Activated T-helper 1 cell treated with Interleukin-2 at 50 U/mL for 16 hours (primary cell): Measurements from ENCODE around the gene DNAJB2.
"Not testable (repeated sequence)": the region's sequence is repeated elsewhere in the genome, so short reads cannot be mapped to it uniquely, and the experiment has no call there.

Experiments used
- DNase-seq: peaks from one replicate; pipeline ENCODE4 v3.0.0-alpha.2; 2020; ENCODE audit warnings: low read depth

The DNAJB2 gene

DNA sequence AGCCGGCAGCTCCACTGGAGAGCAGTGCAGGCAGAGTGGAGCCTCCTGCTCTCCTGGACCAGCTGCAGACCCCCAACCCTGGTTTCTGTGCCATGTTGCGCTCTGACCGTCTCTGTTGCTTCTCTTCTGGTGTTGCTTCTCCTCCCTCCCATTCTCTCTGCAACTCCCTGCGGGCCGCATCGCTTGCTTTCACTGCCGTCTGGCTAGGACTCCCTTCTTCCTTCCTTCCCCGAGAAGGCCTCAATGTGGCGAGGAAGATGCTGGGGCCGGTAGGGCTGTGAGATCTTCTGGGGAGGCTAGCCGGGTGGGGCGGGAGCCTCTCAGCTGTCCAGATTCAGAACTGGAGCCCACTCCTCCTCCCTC is 6.2 kb downstream of the DNAJB2 start:
- DNase-seq = no peak

DNA sequence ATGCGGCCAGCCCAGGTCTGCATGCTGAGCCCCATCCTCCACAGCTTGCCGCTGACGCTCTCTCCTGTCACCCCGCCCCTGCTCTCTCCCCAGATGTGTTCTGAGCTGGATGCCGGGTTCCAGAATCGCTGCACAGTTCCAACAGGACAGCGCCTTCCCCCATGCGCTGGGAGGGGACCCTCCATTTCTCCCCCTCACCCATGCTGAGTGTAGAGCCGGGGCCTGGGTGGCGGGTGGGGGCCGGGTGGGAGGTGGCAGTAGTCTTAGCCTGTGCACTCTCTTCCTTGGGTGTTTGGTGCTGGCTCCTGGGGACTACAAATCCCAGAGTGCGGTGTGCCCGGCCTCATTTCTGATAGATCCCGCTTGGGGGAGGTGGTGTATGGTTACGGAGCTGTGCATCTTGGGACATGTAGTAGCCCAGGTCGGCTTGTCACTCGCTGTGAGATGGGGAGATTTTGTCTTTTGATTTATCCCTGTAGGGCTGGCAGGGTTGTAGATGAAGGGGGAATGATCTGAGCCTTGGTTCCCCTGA is 6.8 kb downstream of the DNAJB2 start:
- DNase-seq = no peak

DNA sequence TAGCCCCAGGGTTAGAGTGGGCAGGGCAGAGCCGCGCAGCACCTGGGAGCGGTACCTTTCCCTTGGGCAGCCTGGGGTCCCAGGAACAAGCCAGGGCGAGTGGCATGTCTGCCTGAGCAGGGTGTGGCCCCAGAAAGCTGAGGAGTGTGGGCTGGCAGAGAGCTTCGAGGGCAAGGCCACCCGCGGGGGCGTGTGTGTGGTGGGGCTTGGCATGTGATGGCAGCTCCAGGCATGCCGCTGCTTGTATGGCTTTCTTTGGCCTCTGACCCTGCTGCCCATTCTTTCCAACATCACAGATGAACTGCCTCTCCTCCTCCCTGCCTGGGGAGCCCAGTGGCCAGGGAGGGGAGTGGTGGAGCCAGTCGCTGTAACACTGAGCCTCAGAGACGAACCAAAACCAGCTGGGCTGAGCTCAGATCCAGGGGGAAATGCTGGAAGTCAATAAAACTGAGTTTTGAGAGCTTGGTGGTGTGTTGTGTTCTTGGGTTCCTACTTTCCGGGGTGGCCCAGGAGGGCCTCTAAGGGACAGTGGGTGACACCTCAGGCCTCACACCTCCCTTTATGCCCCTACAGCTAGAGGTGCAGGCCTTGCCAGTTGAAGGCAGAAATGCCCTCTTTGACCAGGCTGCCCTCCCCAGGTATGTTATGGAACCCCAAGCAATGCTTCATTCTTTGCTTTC is 7.4 kb downstream of the DNAJB2 start:
- DNase-seq = no peak

DNA sequence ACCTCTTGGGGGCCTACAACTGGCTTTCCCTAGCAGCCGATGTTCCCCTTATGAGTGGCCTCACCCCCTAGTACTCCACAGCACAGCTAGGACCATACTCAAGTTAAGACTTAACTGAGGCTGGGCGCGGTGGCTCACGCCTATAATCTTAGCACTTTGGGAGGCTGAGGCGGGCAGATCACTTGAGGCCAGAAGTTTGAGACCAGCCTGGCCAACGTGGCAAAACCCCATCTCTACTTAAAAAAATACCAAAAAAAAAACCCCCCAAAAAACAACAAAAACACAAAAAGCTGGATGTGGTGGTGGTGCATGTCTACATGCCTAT is 7.9 kb downstream of the DNAJB2 start:
- DNase-seq = not testable (repeated sequence)

DNA sequence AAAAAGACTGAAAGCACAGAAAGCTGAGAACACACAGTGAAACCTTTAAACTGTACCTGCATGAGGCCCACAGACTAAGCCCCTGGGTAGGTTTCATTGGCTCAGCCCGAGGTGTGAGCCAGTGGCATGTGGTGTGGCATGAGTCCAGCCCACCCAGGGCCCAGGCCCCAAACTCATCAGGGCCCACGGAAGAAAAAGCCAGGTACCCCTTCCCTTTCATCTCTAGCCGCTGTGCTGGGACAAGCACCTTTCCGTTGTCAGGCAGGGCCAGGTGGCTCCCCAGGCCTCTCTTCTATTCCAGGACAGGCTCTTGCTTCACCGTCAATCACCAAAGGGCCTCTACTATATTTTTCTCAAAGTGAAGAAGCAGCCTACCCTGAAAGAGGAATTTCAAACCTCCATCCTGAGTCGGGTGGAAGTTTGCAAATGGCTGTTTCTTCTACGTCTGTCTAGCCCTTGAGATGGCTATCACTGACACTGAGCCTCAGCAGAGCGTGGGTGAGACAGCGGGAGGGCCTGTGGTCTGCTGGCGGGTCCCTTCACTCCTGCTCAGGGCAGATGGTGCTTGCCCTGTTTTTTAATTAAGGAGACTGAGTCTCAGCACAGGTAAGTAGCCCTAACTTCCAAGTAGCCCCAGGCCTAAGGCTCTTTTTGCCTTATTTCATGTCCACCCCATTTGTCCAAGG is 8.6 kb downstream of the DNAJB2 start:
- DNase-seq = no peak

DNA sequence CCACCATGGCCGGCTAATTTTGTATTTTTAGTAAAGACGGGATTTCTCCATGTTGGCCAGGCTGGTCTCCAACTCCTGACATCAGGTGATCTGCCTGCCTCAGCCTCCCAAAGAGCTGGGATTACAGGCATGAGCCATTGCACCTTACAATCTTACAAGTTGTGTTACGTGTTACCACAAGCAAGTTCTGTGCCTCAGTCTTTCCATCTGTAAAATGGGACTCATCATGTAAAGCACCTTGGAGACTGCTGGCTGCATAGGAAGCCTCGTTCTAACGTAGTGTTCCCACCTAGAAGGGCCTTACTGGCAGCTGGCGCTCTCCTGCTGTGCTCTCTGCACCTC is 10.0 kb downstream of the DNAJB2 start:
- DNase-seq = no peak

DNA sequence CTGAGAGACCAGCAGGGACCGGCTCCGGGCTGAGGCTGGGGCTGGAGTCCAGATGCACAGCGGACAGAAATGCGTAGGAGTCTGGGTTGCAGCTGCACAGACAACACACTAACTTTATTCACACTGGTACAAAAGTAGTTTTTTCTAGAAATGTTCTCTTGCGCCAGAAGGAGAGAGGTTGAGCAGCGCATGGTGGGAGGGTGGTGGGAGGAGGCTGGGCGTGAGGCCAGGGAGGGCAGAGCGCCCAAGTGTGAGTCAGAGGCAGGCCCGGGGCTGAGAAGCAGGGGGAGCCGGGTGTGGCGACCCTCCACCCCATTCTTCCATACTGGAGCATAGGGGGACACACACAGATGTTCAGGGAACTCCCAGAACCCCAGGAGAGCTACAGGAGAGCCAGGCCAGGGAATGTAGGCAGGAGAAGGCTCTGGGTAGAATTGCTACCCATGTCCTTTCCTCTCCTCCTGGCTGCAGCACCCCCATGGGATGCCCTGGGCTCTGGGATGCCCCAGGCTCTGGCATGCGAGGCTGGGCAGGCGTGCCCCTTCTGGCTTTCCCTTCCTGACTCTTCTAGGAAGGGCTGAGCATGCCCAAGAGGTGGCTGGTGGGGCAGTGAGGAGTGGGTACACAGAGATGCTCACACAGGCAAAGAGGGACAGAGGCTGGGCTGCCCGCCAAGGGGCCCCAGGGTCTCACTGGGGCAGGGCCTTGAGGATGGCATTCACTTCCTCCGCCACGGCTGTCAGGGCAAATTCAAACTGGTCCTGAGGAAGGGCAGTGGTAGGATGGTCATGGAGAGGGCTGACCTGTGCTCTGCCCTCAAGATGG is 10.6 kb downstream of the DNAJB2 start:
- DNase-seq = no peak

DNA sequence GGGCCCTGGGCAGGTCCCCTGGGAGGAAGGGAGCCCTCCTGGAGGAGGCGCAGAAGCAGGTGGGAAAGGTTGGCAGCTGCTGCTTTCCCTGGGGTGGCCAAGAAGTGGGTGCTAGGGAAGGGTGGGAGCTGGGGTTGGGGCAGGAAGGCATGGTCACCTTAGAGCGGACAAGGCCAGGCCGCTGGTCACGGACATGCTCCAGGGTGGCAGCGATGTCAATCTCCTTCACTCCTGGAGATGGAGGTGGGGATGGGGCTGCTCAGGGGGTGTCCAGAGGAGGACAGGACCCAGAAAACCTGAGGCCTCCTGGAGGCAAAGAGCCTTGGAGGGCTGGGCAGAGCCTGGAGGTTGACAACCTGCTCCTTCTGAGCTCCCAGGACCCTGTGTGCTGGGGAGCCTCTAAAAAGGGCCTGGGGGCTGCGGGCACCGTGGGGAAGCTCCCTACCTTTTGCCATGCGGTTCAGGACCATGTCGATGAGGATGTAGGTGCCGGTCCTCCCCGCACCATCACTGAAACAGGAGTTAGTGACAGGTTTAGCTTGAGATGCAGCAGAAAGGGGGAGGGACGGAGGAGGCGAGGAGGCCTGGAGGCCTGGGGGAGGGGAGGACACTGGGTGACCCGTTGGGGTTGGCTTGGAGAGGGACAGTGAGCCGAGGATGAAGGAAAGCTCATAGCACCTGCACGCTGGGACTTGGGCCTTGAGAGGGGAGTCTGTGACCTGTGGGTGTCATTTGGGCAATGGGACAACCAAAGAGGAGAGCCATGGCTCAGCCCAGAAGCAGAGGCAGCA is 11.4 kb downstream of the DNAJB2 start:
- no peak for DNase-seq

DNA sequence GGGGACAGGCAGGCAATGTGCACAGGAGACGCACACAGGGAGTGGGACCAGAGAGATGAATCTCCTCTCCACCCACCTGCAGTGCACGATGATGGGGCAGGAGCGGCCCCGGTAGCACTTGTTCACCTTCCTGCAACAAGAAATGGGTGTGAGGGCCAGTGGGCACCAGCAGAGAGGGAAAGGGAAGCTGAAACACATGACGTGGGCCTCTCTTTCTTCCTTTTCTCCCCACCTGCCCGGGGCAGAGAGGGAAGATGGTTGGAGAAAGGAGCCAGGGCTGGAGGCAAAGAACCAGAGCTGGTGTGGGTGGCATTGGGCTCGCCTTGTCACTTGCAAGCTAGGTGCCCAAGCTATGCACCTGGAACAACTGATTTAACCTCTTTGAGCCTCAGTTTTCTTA is 12.2 kb downstream of the DNAJB2 start:
- DNase-seq = no peak

DNA sequence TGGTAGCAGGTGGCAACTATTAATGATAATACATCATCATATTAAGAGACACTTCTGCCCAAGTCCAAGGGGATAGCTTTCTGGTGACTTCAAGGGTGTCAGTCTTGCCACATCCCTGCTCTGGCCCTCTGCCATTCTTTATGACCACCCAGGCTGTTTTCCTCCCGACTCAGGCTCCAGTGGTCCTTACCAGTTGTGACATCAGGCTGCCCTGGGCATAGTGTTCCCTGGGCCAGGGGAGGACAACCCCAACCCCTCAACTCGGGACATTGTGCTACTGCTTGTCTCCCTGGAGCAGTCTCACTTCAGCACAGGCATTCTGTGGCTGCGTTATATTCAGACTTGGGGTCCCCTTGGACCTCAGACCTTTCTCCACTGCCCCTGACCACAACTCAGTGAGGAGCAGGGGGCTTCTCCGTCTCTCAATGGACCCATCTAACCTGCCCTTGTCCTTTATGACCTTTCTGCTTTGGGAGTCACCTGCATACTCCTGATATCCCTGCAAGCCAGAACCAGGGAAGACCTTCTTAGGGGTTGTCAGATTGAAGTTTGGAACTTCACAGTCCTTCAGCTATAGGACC is 12.8 kb downstream of the DNAJB2 start:
- DNase-seq = no peak

DNA sequence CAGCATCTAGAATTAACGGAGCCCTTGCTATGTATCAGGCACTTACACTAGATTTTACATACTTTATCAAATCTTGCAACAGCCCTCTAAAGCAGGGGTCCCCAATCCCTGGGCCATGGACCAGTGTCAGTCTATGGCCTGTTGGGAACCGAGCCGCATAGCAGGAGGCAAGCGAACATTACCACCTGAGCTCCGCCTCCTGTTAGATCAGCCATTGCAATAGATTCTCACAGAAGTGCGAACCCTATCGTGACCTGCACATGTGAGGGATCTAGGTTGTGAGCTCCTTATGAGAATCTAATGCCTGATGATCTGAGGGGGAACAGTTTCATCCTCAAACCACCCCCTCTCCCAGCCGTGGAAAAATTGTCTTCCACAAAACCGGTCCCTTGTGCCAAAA is 13.4 kb downstream of the DNAJB2 start:
- no peak for DNase-seq

DNA sequence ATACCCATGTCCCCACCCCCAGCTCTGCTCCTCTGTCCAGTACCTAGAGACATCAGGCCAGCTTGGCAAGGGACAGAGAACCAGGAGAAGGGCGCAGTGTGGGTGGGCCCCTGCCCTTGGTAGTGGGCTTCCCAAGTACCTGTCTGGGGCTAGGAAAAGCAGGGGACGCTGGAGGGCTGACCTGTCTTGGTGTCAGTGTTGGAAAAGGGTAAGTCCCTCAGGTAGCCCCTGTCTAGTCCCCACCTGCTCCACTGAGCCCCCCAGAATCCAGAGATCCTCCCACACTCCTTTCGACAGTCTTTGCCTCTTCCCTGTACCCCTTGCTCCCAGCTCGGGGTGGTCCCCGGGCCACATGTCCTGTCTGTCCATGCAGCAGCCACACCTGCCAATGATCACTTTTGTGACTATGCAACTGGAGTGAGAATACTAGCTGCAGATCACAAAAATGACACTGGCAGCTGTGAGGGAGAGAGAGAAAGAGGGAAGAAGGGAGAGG is 14.6 kb downstream of the DNAJB2 start:
- no peak for DNase-seq

DNA sequence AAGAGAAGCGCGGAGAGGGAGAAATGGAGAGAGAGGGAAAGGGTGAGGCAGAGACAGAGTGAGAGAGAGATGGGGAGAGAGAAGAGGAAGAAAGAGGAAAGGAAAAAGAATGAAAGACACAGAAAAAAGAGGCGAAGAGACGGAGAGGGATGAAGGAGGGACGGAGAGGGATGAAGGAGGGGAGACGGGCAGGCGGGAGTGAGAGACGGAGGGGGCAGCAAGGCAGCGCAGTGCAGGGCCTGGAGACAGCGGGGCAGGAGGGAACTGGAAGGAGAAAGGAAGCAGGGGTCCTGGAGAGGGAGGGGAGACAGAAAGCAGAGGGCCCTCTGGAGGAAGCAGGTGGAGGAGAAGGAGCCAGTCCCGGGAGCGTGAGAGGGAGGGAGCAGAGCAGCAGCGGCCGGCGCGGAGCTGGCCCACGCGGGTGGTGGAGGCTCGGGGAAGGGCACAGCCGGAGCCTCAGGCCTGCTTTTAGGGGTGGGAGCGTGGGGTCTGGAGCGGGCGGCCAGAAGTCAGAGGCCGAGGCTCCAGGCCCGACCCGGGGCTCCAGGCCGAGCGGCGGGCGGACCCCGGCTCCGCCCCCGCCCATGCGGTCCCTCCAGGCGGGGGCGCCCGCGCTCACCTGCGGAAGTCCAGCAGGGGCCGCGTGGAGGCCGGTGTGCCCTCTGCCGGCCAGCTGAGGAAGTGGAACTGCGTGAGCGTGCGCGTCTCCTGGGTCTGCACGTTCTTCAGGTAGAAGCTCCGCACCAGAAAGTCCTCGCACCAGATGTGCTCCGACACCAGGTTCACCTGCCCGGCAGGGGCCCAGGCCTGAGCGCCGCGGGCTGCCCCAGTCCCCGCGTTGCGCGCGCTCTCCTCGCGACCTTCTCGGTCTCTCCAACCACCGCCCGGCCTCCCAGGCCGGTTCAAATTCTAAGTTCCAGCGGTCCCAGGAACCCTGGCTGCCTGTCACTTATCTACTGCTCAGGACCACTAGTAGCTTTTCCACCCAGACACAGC is 15.5 kb downstream of the DNAJB2 start:
- DNase-seq = peak; percentile 84

DNA sequence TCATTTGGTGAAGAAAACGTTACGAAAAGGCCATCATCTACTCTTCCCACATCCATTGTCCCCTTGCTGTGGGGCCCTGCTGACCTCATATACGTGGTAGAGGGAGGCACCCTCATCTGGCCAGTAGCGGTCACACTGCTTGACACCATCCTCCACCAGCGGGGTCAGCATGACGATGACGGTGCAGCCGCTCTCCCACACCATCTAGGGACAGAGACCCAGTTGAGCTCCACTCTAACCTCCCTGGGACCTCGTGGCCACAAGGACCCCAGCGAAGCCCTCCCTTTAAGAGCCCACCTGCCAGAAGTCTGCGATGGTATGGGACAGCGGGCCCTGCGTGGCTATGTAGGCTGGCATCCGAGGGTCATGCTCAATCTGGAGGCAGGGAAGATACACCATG is 17.0 kb downstream of the DNAJB2 start:
- DNase-seq = no peak

DNA sequence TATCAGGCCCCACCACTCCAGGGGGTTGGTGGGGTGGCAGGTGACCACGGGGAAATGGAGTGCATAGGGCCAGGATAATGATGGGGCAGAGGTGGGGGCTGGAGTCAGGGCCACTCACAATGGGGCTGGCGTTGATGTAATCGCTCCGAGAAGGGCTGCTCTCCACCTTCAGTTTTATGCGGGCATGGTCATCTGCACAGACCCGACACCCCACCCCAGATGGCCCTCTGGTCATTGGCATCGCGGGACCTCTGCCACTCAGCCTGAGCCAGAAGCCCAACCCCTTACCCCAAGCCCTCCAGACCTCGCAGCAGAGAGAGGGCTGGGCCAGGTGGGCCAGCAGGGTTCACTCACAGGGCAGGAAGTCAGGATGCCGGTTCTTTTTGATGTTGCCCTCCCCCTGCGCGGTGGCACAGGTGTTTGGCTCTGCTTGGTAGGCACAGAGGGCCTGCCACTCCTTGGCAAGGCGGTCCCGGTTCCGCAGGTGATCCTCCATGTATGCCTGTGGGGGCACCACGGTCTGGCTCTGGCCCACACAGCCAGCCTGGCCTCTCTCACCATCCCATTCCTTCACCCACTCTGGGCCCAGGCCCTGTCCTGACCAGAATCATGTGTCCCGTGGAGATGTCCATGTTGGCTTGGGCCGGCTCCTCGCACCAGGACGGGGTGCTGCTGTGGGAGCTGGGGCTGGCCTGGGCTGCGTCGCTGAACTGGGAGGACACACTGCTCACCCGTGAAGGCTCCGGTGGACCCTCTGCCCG is 17.6 kb downstream of the DNAJB2 start:
- DNase-seq = no peak

DNA sequence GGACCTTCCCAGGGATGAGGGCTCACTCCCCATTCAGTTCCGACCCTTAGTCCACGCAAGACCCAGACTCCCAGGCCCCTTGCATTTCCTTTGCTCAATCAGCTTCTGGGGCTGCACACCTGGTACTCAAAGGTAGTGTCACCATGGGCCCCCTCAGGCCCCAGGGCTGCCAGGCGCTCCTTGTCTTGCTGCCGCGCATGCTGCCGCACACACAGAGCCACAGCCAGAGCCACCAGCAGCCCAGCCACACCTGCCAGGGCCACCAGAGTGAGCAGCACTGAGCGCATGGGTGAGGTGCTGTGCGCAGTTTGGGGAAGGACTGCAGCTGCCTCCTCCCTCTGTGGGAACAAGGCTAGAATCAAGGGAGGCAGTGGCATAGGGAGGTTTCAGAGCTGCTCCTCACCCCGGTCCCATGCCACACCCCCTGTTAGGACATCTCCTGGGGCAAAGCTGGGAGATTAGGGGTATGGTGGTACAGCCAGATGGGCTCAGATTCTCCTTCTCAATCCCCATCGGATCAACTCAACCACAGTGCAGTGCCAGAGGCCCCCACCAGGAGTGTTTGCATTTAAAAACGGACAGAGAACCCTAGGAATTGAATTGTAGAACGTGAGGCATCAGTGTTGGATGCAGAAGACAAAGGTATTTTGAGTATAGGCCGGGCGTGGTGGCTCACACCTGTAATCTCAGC is 18.7 kb downstream of the DNAJB2 start:
- DNase-seq = no peak

DNA sequence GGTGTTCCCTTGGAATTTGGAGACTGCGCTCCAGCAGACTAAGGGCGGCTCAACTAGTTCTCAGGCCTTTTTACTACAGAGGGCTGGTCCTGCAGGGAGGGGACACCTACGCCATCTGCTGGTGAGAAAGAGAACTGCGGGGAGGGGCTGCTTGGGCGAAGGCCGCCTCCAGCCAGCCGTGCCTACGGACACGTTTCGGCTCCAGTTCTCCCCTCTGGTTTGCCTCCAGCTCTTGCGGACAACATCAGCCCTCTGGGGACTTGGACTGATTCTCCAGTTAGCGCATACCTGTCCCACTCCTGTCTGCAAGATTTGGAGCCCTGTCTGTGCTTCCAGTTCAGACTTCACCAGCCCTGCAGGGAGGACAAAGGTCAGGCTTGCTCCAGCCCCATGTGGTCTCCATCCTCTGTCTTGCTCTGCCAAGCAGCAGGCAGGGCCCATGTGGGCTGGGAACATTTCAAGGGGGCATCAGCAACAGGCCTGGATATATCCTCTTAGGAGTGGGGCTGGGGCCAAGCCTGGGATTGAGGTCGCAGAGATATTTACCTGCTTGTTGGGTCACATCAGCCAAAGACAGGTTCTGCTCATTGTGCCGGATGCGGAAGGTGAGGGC is 19.7 kb downstream of the DNAJB2 start:
- DNase-seq = peak; percentile 75

DNA sequence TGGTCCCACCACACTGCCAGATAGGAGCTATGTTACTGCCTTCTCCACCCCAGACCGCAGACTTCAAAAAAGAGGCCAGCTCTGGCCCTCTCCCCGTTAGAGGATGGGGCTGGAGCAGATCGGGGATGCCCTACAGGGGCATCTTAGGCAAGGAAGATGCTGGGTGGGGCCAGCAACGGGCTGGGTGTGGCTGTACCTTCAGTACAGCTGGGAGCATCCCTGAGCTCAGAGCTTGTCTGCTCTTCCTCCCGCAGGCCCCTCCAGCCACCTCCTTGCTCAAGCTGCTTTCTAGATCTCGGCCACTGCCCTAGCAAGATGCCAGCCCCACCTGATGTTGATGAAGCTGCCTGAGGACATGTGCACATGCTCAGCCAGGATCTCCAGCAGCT is 20.2 kb downstream of the DNAJB2 start:
- no peak for DNase-seq

DNA sequence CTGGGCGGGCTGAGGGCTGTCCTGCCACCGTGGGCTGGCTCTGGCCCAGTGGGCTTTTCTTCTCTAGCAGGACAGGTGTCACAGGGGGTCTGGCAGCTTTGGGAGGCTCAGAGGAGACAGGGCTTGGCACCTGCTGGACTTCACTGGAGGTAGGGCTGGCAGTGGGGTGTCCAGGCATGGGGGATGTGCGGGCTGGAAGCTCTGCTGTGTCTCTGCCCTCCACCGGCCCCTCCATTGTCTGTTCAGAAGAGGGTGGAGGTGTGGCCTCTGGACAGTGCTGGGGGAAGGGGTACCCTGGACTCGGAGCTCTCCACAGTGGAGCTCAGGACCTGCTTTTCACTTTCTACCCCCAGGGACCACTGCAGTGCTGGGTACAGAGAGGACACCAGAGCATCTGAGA is 20.9 kb downstream of the DNAJB2 start:
- DNase-seq = no peak
